ENCODE results near the gene UBE2D2.

Gene UBE2D2

DNA sequence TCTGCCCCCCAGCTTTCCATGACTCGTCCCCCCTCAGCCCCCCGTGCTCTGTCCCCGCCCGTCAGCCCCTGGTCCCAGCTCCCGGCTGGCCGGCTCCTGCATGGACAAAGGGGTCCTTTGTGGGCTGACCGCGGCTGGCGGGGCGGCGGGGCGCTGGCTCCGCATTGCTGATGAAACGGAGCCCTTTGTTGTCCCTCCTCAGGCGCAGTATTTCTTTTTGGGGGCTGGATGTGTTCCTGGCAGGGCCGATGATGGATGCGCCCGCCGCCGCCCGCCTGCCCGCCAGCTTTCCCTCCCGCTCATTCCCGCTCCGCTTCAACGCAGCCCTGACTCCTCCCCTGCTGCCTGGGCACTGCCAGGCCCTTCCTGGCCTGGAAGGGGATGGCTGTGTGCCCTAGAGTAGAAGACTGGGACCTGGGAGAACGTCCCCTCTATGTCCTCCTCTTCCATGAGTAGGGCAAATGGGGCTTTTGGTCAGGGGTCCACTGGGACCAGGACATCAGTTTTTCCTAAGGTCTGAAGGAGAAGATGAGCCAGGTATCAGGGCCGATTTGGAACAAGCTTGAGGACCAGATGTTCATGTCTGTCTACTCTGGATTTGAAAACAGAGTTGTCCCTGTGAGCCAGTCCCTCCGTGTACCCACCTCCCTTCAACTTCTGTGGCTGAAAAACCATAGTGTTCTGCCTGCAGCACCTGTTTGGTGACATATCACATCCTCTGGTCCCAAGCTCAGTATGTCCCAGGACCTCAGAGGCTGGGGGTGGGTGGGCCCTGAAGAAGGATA is 116.0 kb downstream of the UBE2D2 start:
- no peak for DNase-seq (ENCODE audit: low read depth in 2 of 2)
